HepG2 (cell line): ENCODE results near the gene CEP20. TPM values are rescaled to one million over a fixed set of nuclear protein-coding genes. Genes with fewer than 3 reads are reported as not detected.

Source experiments
- ATAC-seq: fragments of 200-7000 bp; cut with Tn5 transposase; 3 replicates; pipeline ENCODE4 v1.9.1; 2020; ENCODE audit warnings: mild to moderate bottlenecking, moderate library complexity
- BruUV-seq: library from RNA; stranded (reverse); fragments of 400-500 nt; replicated peaks from 2 replicates; lab custom pipeline; 2021; lab: Mats Ljungman, UMichigan
- CTCF ChIA-PET: fragments of 300-600 bp; formaldehyde crosslinking; extraction: SDS; loops from one replicate; lab custom pipeline; 2021; ENCODE audit warnings: low total read pairs, inconsistent platforms, low intra/inter-chr PET ratio; lab: Yijun Ruan, JAX
- POLR2A ChIA-PET: fragments of 350-600 bp; sonication (Branson Sonifier 250); formaldehyde crosslinking; loops from one replicate; lab custom pipeline; 2020; ENCODE audit warnings: antibody characterized with exemption, inconsistent platforms; lab: Yijun Ruan, JAX
- DNase-seq: peaks from one replicate; pipeline ENCODE4 v3.0.0-alpha.2; 2015; ENCODE audit warnings: low spot score
- FAIRE-seq: peaks from 3 replicates; lab custom pipeline; 2011; peaks lifted over from hg19 to GRCh38; lab: Jason Lieb, UNC
- H2AFZ ChIP-seq: one replicate; pipeline ENCODE4 v1.6.1; 2011; ENCODE audit warnings: low read length, inconsistent platforms
- H3K27ac ChIP-seq: fragments of 300-600 bp; 3 replicates; pipeline ENCODE4 v1.8.0; 2011; ENCODE audit warnings: mixed run types, mild to moderate bottlenecking, mixed read lengths, low read length, inconsistent platforms; ENCODE audit not compliant: insufficient read depth; ENCODE audit errors: extremely low read length
- H3K27me3 ChIP-seq, 2 experiments: fragments of 200-600 bp in 1 of 2; 2 replicates in 1 of 2; 3 replicates in 1 of 2; pipeline versions ENCODE4 v1.6.0 to v1.8.0; 2011; ENCODE audit warnings: low read length in 2 of 2, mild to moderate bottlenecking in 2 of 2, moderate library complexity in 2 of 2, inconsistent platforms in 1 of 2; ENCODE audit not compliant: insufficient read depth in 2 of 2, control insufficient read depth in 1 of 2
- H3K36me3 ChIP-seq, 2 experiments: fragments of 200-600 bp in 1 of 2; replicated peaks in 1 of 2; 2 replicates in 1 of 2; 3 replicates in 1 of 2; pipeline versions ENCODE4 v1.5.1 to v1.8.0; 2011; ENCODE audit warnings: low read length in 2 of 2, inconsistent platforms in 1 of 2; ENCODE audit not compliant: insufficient read depth in 2 of 2, control insufficient read depth in 1 of 2
- H3K4me1 ChIP-seq: 2 replicates; pipeline ENCODE4 v1.5.1; 2012; ENCODE audit warnings: low read length, inconsistent platforms; ENCODE audit not compliant: insufficient read depth
- H3K4me2 ChIP-seq: 2 replicates; pipeline ENCODE4 v1.6.0; 2011; ENCODE audit warnings: low read depth, low read length, inconsistent platforms
- H3K4me3 ChIP-seq, 3 experiments: fragments of 200-600 bp in 1 of 3; sonication (generic), shearing (Covaris generic) in 1 of 3; replicated peaks in 1 of 3; 2 replicates each; pipeline ENCODE4 v1.5.1; 2011 to 2016; ENCODE audit warnings: low read length in 3 of 3, inconsistent platforms in 2 of 3, low read depth in 2 of 3, mild to moderate bottlenecking in 2 of 3, control low read depth in 1 of 3, mixed read lengths in 1 of 3; ENCODE audit not compliant: insufficient read depth in 1 of 3
- H3K79me2 ChIP-seq: one replicate; pipeline ENCODE4 v1.6.1; 2011; ENCODE audit warnings: low read length, inconsistent platforms; ENCODE audit not compliant: insufficient read depth
- H3K9ac ChIP-seq: 2 replicates; pipeline ENCODE4 v1.6.0; 2011; ENCODE audit warnings: mild to moderate bottlenecking, low read depth, low read length, inconsistent platforms; ENCODE audit not compliant: insufficient read depth
- H3K9me3 ChIP-seq: 2 replicates; pipeline ENCODE4 v1.5.1; 2012; ENCODE audit warnings: mild to moderate bottlenecking, low read length
- H4K20me1 ChIP-seq: 2 replicates; pipeline ENCODE4 v1.6.0; 2011; ENCODE audit warnings: inconsistent platforms, mild to moderate bottlenecking, low read length, moderate library complexity; ENCODE audit not compliant: insufficient read depth
- DBP ChIP-seq: sonication (generic); formaldehyde crosslinking; IDR thresholded peaks from 2 replicates; pipeline ENCODE4 v1.4.0; 2020; ENCODE audit warnings: missing genetic modification reagents; ENCODE audit errors: not compliant biosample characterization
- FIP1L1 ChIP-seq: fragments of 200-400 bp; formaldehyde crosslinking; IDR thresholded peaks from 2 replicates; pipeline ENCODE4 v1.6.1; 2018; ENCODE audit warnings: low read depth, mild to moderate bottlenecking, low read length, moderate library complexity, borderline replicate concordance; ENCODE audit not compliant: insufficient read depth
- FOSL2 ChIP-seq: sonication (generic); formaldehyde crosslinking; IDR thresholded peaks from 2 replicates; pipeline ENCODE4 v1.4.0; 2020; ENCODE audit warnings: missing genetic modification reagents
- FOXO4 ChIP-seq: sonication (generic); formaldehyde crosslinking; conservative IDR thresholded peaks from 2 replicates; pipeline ENCODE4 v1.8.1; 2023; ENCODE audit warnings: missing genetic modification reagents
- HOXA3 ChIP-seq: sonication (generic); formaldehyde crosslinking; IDR thresholded peaks from 2 replicates; pipeline ENCODE4 v1.5.0; 2020; ENCODE audit warnings: missing genetic modification reagents
- PHB2 ChIP-seq: fragments of 450-650 bp; IDR thresholded peaks from 2 replicates; pipeline ENCODE4 v1.6.1; 2018; ENCODE audit not compliant: partially characterized antibody
- REXO4 ChIP-seq: sonication (generic); formaldehyde crosslinking; IDR thresholded peaks from 2 replicates; pipeline ENCODE4 v1.8.0; 2022; ENCODE audit warnings: missing genetic modification reagents, mild to moderate bottlenecking, borderline replicate concordance
- SUZ12 ChIP-seq: fragments of 150-350 bp; IDR thresholded peaks from 2 replicates; pipeline ENCODE4 v1.6.1; 2014; ENCODE audit warnings: low read depth, low read length
- ZNF337 ChIP-seq: sonication (generic); formaldehyde crosslinking; IDR thresholded peaks from 2 replicates; pipeline ENCODE4 v1.5.1; 2020; ENCODE audit warnings: missing genetic modification reagents, low read depth, mild to moderate bottlenecking, borderline replicate concordance
- ZNF558 ChIP-seq: sonication (generic); formaldehyde crosslinking; IDR thresholded peaks from 2 replicates; pipeline ENCODE4 v1.9.0; 2022; ENCODE audit warnings: mild to moderate bottlenecking, missing genetic modification reagents, borderline replicate concordance
- ZNF670 ChIP-seq: sonication (generic); formaldehyde crosslinking; IDR thresholded peaks from 2 replicates; pipeline ENCODE4 v1.8.0; 2022; ENCODE audit warnings: mild to moderate bottlenecking, missing genetic modification reagents, borderline replicate concordance
- WGBS: methylation state at CpG from one replicate; pipeline ENCODE4 v1.1.6; 2017; ENCODE audit warnings: low lambda C conversion rate; 5-methylcytosine and 5-hydroxymethylcytosine counted together
- in situ Hi-C: cut with HindIII; loops from 2 replicates; pipeline ENCODE4 v1.10.0; 2017; ENCODE audit warnings: low pct_unique_long_range_greater_than_20kb; ENCODE audit not compliant: extremely low pct_ligation_motif_present
- intact Hi-C: fragments of 100-400 bp; cut with micrococcal nuclease; formaldehyde crosslinking; loops from one replicate; pipeline ENCODE4 v1.10.0; 2022; ENCODE audit not compliant: unreplicated experiment
- polyA plus RNA-seq, 8 experiments: library from polyadenylated mRNA; depleted of rRNA in 3 of 8; stranded (reverse) in 7 of 8; unstranded in 1 of 8; fragments of >200 nt; fragmentation: Illumina TruSeq in 4 of 8; extraction: Trizol in 4 of 8; gene quantifications; 2 replicates each; pipeline versions ENCODE4 v1.2.1 to v1.2.3, GENCODE V29; 2011 to 2016; ENCODE audit warnings: low read depth in 4 of 8, missing spikeins in 1 of 8, mixed read lengths in 1 of 8; ENCODE audit not compliant: insufficient read depth in 1 of 8
- total RNA-seq, 5 experiments: library from RNA; depleted of rRNA; stranded (reverse); fragments of >200 nt; fragmentation: Illumina TruSeq; extraction: Trizol; gene quantifications; 2 replicates each; pipeline ENCODE4 v1.2.3, GENCODE V29; 2016; ENCODE audit warnings: low read depth in 1 of 5
- TF ChIP-seq, protein P1 (sequence below): sonication (generic); formaldehyde crosslinking; IDR thresholded peaks from 2 replicates; pipeline ENCODE4 v1.5.0; 2020; ENCODE audit warnings: mild to moderate bottlenecking, low read depth, missing genetic modification reagents, borderline replicate concordance

CEP20 gene
- total and polyA plus RNA-seq, 2 of the 13 experiments (the other 11 are each of a cell fraction or from before 2014, with no cell fraction given), result 53.0 to 54.1 TPM

- TF ChIP-seq REXO4 (CRISPR knock-in tag) (no peak), HOXA3 (no peak), FOSL2 (peak; percentile 66), DBP (no peak), FIP1L1 (no peak), PHB2 (no peak)
- TF ChIP-seq, protein P1, sequence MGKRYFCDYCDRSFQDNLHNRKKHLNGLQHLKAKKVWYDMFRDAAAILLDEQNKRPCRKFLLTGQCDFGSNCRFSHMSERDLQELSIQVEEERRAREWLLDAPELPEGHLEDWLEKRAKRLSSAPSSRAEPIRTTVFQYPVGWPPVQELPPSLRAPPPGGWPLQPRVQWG, result no peak
Observed at GRCh38 chr16:15849209-15849981, 39.0 kb downstream of the CEP20 start (continued).

GRCh38 chr16:15847611-15848175 lies 40.7 kb downstream of the CEP20 start:
- H3K27me3 ChIP-seq, result peaks cover 6 to 32% of the 10 kb centered on the region in 2 experiments; a peak in 4 of 5 replicates
- CTCF ChIA-PET, result no interaction called here
- BruUV-seq, result no TSS peak
- no peaks in the 10 kb centered on the region for H3K36me3 ChIP-seq
- peak overlapping the region; percentile 8; the same call in 1 of the 2 replicates for H3K4me2 ChIP-seq
- no peak for FAIRE-seq
- H3K79me2 ChIP-seq, result no peaks in the 10 kb centered on the region
- H3K9me3 ChIP-seq, result no peaks in the 10 kb centered on the region
- TF ChIP-seq FOXO4 (CRISPR knock-in tag), result 0 out of 2 replicates have a peak, but pooled peaks have one; percentile 9
- TF ChIP-seq ZNF558 (CRISPR knock-in tag), result no peak
- 0 out of 2 replicates have a peak, but pooled peaks have one; percentile 26 for TF ChIP-seq ZNF670 (CRISPR knock-in tag)
- TF ChIP-seq SUZ12, result no peak
- TF ChIP-seq ZNF337 (CRISPR knock-in tag), result no peak
- TF ChIP-seq, all 625 proteins: peak for 2
- WGBS, result 25% methylated on average over 9 of the region's 9 CpGs
- intact Hi-C loops (no loop called here), in situ Hi-C loops (no loop called here)
- no peak for ATAC-seq
- Histone ChIP-seq H3K9ac (no peak overlapping the region), H3K27ac (no peak overlapping the region), H2AFZ (no peak overlapping the region), H3K4me1 (peaks cover 15% of the 10 kb centered on the region), H3K4me3 (no peak overlapping the region), H4K20me1 (no peaks in the 10 kb centered on the region)
- POLR2A ChIA-PET, result interaction anchor here (0.9 kb wide), 1 partner anchor 41 kb away, joined by 3 read pairs; the partner anchor contains the start of gene CEP20
- DNase-seq, result no peak
